SKM-1 treated with dmso at 0.1 percent for 144 hours (cell line): ENCODE results near the gene PSD.
A peak's percentile ranks its signal among the peaks of the same experiment; 100 is the strongest.

Source experiments
- DNase-seq: peaks from one replicate; lab custom pipeline; 2025; ENCODE audit not compliant: unreplicated experiment; lab: John Stamatoyannopoulos, UW

The PSD gene

DNA sequence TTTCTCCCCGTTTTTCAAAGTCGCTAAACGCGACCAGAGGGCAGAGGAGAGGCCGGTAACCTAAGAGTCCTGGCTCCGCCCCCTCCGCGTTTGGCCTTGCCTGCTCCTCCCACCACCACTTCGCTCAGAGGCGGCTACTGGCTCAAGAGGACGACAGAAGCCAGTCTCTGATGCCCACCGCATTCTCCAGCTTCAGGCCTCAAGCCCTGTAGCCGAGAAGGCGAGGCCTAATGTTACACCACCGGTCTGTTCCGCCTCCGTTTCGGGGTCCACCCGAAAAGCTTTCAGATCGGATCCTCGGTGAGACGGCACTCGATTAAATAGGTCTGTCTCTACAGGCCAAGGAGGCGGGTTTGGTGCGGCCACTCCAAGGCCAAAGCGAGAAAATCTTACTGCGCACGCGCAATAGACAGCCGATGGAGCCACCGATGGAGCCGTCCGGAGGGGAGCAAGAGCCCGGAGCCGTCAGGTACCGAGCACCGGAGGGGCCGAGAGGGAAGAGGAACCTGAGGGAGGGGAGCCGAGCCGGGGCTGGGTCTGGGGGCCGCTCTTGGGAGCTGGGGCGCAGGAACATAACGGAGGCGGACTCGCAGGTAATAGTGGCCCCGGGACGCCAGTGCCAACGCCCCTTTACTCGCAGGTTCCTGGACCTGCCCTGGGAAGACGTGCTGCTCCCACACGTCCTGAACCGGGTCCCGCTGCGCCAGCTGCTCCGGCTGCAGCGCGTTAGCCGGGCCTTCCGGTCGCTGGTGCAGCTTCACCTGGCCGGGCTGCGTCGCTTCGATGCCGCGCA lies 2.3 kb upstream of the PSD start, which contains the start of gene FBXL15:
Gene FBXL15, plus strand, starts transcription at position 123 of the 793 bp plus-strand sequence. Its CDS starts 294 bp downstream, at position 417.
- peak; percentile 96 for DNase-seq

GRCh38 chr10:102420181-102420713 lies 1.7 kb upstream of the PSD start:
- DNase-seq: no peak

DNA sequence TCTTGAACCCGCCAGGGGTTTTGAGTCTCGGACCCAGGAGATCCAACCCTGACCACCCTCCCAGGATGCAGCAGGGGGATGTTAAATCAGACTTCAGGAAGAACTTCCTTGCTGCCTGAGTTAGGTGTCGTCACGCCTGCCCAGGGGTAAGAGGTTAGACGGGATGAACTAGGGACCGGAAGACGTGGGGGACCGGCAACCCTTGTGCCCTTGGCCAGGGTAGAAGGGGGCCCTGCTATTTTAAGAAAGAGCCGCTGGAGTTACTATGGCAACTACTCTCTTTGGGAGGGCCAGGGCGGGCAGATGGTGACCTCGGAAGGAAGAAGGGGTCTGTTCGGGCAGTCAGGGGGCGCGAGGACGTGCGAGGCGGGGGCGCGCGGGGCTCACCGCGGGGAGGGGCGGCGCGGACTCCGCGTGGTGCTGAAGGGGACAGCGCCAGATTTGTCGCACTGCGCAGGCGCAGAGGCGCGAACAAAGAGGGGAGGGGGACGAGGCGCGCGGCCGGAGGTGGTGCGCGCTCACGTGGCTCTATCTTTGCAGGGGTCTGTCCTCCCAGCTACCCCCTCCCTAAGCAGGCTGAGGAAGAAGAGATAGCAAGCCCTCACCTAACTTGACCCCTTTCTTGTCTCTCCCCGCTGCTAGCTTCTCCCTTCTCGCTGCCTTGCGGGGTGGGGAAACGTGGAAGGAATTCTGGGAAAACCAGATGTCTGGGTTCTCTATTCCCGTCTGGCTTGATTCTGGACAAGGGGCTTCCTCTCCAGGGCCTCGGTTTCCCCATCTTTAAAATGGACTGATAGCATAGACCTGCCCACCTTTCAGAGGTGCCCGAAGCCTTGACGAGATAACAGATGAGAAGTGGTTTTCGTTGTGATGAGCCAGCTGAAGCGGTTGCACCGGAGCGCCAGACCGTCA lies 940 bp upstream of the PSD start:
- no peak for DNase-seq

GRCh38 chr10:102416695-102417094 lies 1.9 kb downstream of the PSD start:
- DNase-seq: no peak

GRCh38 chr10:102416283-102416682 lies 2.3 kb downstream of the PSD start:
- DNase-seq: no peak

- no peak for DNase-seq
Measured at GRCh38 chr10:102414749-102415148, 3.8 kb downstream of the PSD start.

DNA sequence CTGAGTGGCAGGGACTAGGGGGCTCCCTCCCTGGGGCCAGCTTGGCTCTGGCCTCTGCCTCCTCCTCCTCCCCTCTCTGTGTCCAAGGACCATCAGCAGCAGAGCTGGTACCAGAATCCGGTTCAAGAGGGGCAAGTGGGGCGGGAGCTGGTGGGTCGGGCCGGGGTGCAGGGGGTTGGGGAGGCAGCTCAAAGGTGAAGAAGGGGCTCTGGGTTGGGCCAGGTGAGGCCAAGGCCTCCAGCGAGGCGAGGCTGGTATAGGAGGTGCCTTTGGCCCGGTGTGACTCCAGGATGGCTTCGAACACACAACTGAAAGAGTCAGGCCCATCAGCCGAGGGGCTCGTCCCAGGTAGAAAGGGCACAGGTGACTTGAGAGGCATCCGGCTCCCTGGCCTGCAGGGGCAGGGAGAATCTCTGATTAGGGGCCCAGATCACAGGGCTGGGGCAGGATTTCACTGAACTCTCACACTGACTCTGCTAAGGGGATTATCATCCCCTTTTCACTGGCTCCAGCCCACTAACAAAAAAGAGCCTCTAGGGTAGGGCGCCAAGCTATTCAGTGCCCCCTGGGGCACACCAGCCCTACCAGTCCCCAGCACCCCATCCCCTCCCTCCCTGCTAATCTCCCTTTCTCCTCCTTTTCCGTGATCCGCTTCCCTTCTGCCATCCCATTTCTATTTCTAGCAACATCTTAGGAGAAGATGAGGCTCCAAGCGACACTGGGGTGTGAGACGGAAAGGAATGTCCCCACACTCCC lies 4.6 kb downstream of the PSD start:
- DNase-seq: no peak

DNA sequence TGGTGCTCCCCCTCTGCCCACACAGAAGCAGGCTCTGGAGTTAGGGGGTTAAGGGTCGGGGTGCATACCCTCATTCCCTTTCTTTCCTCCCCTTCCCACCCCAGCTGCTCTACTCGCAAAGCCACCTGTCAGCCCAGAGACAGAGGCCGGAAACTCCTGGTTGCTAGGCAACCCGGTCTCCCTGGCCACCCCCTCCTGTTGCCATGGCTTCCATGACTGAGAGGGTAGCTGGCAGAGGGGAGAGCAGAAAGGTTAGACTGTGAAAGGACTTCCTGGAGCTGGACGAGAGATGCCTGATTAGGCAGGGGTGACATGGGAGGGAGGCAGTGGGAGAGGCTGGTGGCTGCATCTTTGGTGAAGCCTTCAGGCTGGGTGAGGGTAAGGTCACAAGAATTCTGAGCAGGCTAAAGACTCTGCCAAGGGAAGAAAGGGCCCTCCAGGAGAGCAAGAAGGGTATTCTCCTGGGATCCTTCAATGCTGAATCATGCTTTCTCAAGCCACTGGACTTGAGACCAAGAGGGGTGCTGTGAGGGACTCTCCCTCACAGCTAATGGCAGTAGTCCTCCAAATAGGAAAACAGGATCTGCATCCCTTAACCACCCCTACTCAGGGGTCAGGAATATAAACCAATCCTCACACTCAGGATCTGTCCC lies 5.4 kb downstream of the PSD start:
- no peak for DNase-seq

- DNase-seq: no peak
Measured at GRCh38 chr10:102412293-102412692, 6.3 kb downstream of the PSD start.

- DNase-seq: no peak
Measured at GRCh38 chr10:102411341-102412255, 7.0 kb downstream of the PSD start.

GRCh38 chr10:102410429-102411073 lies 8.0 kb downstream of the PSD start:
- no peak for DNase-seq

DNA sequence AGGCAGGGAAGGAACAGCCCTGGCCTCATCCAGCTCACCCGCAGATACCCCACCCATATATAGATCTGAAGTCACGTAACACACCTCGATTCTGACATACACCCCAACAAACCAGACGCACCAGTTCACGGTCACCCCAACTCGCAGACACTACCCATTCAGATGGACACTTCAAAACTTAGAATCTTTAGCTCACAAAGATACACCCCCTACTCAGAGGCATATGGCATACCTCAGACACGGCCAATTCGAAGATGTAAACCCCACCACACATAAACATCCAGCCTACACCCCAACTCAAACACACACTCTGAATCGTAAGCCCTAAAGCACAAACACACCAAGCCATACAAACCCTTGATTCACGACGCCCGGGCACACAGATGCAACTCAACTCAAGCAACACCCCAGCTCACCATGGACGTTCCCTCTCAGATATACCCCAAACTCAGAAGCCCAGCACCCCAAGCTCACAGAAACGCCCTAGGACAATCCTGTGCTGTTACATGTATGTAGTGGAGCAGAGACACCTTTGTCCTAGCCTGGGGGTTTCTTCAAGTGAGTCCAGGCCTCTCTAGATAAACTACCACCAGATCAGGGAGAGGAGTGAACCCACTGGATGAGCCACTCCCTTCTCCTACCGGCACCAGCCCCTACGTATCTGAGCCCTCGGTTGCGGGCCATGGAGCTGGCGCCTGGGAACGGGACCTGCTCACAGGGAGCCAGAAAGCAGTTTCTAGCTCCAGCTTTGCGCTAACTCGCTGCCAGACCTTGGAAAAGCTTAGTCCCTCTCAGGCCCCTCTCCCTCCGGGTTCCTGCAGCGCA lies 8.8 kb downstream of the PSD start:
- DNase-seq: no peak

- no peak for DNase-seq
Measured at GRCh38 chr10:102408728-102409603, 9.6 kb downstream of the PSD start.

DNA sequence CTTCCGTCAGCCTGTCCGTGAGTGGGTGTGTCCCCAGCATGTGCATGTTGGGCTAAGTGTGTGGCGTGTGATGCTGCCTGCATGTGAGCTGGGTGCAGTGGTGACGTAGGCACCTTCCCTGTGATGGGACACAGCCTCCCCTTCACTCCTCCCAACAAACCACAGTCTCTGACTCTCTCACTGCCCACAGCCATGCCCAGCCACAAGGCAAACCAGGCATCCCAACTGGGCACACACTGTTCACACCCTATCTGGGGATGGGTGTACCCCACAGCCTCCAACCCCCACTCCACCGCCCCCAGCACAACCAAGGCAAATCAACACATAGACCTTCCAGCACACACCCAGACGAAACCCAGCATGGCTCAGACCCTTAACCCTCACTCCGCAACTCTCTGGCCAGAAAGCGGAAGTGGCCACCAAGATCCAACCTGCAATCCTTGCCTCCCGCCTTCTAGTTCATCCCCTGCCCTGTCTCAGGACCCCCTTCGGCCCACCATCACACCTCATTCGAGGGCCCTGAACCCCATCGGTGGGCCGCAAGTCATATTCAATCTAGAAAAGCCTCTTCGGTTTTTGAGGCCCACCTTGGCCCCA lies 10.4 kb downstream of the PSD start:
- no peak for DNase-seq

DNA sequence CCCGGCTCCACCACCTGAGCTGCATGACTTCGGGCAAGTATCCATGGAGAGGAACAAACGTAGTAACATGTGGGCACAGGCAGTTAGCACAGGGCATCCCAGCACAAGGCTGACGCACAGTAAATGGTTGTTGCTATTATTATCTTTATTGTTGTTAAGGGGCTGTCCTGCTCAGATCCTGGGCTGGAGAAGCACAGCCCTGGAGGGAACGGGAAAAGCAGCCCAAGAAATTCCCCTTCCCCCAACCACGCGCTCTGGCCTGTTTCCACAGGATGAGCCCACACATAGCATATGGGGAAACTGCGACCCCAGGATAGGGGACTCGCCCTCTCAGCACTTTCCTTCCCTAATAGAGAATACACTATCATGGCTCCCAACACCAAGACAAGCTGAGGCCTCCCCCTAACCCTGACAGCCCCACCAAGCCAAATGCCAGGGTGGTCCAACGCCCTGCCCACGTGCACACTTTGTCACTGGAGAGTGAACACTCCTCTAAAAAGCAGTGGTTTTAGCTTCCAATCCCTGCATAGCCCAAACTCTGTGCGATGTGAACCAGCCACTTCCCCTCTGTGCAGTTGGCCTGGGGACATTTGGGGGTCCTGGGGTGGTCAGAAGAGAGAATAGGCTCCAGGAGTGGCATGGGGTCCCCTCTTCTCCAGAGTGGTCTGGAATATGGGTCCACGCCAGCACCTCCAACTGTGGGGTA lies 11.0 kb downstream of the PSD start:
- no peak for DNase-seq

DNA sequence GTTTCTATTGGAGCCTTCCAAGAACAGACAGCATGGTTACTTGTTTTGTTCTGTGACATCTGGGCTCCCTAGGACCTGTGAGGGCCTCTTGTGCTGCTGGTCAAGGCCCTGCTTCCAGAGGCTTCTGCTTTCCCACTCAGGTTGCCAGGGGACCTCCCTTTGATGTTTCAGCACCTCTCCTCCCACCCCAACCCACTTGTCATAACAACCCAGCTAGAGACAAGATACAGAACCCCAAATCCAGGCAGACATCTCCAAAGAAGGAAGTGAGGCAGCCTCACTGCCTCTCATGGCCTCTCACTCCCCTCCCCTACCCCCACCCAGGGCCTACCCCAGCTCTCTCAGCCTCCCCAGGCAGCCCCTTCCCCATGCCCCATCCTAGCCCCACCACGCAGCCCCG lies 11.8 kb downstream of the PSD start:
- DNase-seq: no peak
